Panc1 (cell line): ENCODE data around the gene OGDH.

Experiments
- CTCF ChIP-seq: fragments of 450-650 bp; IDR thresholded peaks from 2 replicates; pipeline ENCODE4 v1.5.1; 2017; ENCODE audit warnings: mild to moderate bottlenecking
- TCF7L2 ChIP-seq: IDR thresholded peaks from 2 replicates; pipeline ENCODE4 v1.6.1; 2011; ENCODE audit warnings: mild to moderate bottlenecking, low read depth, low read length, inconsistent platforms

GRCh38 chr7:44603193-44603592 lies 3.2 kb upstream of the OGDH start:
- no peak for TF ChIP-seq CTCF
- TF ChIP-seq TCF7L2 = no peak
